ENCODE measurements around the gene NANOS2. TPM values are rescaled to one million over a fixed set of nuclear protein-coding genes. Genes with fewer than 3 reads are reported as not detected.

NANOS2 gene
- total RNA-seq (2021): not detected in 2 replicates
- not detected for Bru-seq, nascent RNA
- not detected for BruChase-seq, experiment 1, labeled RNA remaining after a 2-hour chase
- not detected for BruChase-seq, experiment 2, labeled RNA remaining after a 6-hour chase
- long read RNA-seq: 0 reads

DNA sequence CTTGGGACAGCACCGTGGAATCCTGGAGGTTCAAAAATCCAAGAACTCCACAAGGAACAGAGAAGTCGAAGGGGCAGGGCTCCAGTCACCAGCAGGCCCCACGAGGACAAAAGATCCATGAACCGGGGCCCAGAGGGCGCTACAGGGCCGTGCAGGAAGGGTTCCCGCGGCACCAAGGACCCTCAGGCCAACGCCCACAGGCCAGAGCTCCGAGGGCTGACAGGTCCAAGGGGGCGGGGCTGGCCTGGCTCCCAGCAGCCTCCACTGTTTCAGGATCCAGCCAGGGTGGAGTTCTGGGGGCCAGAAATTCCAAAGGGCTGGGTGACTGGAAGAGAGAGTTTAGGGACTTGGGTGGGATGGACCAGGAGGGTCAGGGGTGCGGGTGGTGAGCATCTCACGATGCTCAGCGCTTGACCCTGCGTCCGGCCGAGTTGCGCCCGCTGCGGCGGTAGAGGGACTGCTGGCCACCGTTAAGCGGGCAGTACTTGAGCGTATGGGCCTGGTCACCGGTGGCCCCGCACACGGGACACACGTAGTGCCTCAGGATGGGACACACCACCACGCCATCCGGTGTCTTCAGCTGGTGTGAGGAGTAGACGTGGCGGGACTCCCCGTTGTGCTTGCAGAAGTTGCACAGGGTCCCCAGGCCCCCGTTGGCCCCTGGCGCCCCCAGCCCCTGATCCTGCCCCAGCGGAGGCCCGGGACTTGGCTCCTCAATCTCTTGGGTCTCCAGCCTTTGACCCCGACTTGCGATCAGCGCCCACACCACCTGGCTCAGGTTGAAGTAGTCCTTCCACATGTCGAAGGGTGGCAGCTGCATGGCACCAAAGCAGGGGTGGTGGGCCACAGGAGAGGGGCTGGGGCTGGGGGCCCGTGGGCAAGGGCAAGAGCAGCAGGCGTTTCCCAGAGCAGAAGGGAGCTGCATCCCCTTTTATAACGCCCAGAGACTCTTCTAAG is at the start of gene NANOS2:
Gene NANOS2, minus strand, starts transcription at position 905 of the 957 bp plus-strand sequence. Its CDS starts 85 bp downstream, at position 820.
- Histone ChIP-seq H3K27me3 (ENCODE audit: insufficient read depth, low read depth) (peaks cover 9% of the 10 kb centered on the region; the same call in 1 of the 2 replicates), H3K4me2 (no peak within 1 kb of the TSS), H3F3A (ENCODE audit: insufficient read depth, low read depth) (peaks cover 16% of the 10 kb centered on the region), H3K9me2 (ENCODE audit: insufficient read depth) (no peaks in the 10 kb centered on the region), H3K79me2 (ENCODE audit: low read depth) (no peaks in the 10 kb centered on the region), H3K36me3 (ENCODE audit: low read depth) (no peaks in the 10 kb centered on the region), H3K4me3 (no peak within 1 kb of the TSS), H3K27ac (no peak within 1 kb of the TSS), H3K9me3 (ENCODE audit: insufficient read depth, low read depth) (no peaks in the 10 kb centered on the region), H3K4me1 (replicated peaks; ENCODE audit: insufficient read depth) (0 out of 2 replicates have a peak, but pooled peaks cover 9% of the 10 kb centered on the region), H4K20me1 (ENCODE audit: insufficient read depth) (no peaks in the 10 kb centered on the region), H2AFZ (no peak within 1 kb of the TSS)
- intact Hi-C loops (cut with micrococcal nuclease; ENCODE audit: unreplicated experiment): no loop called here
- DNase-seq: no peak
- ChIA-PET CTCF (interaction anchor here (0.6 kb wide), 1 partner anchor 49 kb away, joined by 3 read pairs; no protein-coding TSS in a partner anchor), POLR2A (ENCODE audit: unreplicated experiment) (interaction anchor here (0.5 kb wide), 1 partner anchor 14 kb away, joined by 3 read pairs; no protein-coding TSS in a partner anchor)
- no peak for TF ChIP-seq EZH2 (IDR thresholded peaks at IDR 0.05; ENCODE audit: low read depth)
- TF ChIP-seq, protein P1, sequence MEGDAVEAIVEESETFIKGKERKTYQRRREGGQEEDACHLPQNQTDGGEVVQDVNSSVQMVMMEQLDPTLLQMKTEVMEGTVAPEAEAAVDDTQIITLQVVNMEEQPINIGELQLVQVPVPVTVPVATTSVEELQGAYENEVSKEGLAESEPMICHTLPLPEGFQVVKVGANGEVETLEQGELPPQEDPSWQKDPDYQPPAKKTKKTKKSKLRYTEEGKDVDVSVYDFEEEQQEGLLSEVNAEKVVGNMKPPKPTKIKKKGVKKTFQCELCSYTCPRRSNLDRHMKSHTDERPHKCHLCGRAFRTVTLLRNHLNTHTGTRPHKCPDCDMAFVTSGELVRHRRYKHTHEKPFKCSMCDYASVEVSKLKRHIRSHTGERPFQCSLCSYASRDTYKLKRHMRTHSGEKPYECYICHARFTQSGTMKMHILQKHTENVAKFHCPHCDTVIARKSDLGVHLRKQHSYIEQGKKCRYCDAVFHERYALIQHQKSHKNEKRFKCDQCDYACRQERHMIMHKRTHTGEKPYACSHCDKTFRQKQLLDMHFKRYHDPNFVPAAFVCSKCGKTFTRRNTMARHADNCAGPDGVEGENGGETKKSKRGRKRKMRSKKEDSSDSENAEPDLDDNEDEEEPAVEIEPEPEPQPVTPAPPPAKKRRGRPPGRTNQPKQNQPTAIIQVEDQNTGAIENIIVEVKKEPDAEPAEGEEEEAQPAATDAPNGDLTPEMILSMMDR (conservative IDR thresholded peaks at IDR 0.05): peak; percentile 40; the same call in 1 of the 2 replicates
- no TSS peak for BruUV-seq (replicated peaks)

DNA sequence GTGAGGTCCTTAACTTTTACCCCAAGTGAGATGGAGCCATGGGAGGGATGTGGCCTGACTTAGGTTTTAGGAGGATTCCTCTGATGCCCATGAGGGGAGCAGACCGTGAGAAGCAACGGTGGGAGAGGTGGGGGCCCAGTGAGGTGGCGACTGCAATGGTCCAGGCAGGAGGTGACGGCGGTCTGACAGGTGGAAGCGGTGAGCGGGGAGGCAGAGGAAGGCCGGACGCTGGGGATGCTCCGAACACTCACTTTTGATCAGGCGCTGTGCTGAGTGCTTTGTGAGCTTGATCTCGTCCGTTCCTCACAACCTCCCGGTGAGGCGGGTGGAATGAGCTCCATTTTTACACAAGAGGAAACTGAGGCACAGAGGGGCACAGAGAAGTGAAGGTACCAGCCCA is 47.4 kb upstream of the NANOS2 start:
- peaks cover 2% of the 10 kb centered on the region; the same call in 1 of the 2 replicates for H3K4me1 ChIP-seq (replicated peaks; ENCODE audit: insufficient read depth)
- H2AFZ ChIP-seq: no peak overlapping the region
- H3K9me2 ChIP-seq (ENCODE audit: insufficient read depth): no peaks in the 10 kb centered on the region
- no peak for TF ChIP-seq EZH2 (IDR thresholded peaks at IDR 0.05; ENCODE audit: low read depth)
- TF ChIP-seq, protein P1 (conservative IDR thresholded peaks at IDR 0.05): no peak
- no peaks in the 10 kb centered on the region for H3K79me2 ChIP-seq (ENCODE audit: low read depth)
- no peaks in the 10 kb centered on the region for H3K36me3 ChIP-seq (ENCODE audit: low read depth)
- no peaks in the 10 kb centered on the region for H3K9me3 ChIP-seq (ENCODE audit: insufficient read depth, low read depth)
- H3K27me3 ChIP-seq (ENCODE audit: insufficient read depth, low read depth): peaks cover 60% of the 10 kb centered on the region
- no peaks in the 10 kb centered on the region for H4K20me1 ChIP-seq (ENCODE audit: insufficient read depth)
- intact Hi-C loops (cut with micrococcal nuclease; ENCODE audit: unreplicated experiment): no loop called here
- no peak overlapping the region for H3K4me2 ChIP-seq
- no peak overlapping the region for H3K27ac ChIP-seq
- peaks cover 2% of the 10 kb centered on the region; the same call in 1 of the 2 replicates for H3F3A ChIP-seq (ENCODE audit: insufficient read depth, low read depth)
- DNase-seq: no peak
- POLR2A ChIA-PET (ENCODE audit: unreplicated experiment): no interaction called here
- CTCF ChIA-PET: interaction anchor here (0.5 to 0.6 kb wide), 3 partner anchors 55 to 1426 kb away, joined by 3 to 5 read pairs (median 4); partner anchors contain the start of gene DMPK
- no TSS peak for BruUV-seq (replicated peaks)
- no peak overlapping the region for H3K4me3 ChIP-seq

DNA sequence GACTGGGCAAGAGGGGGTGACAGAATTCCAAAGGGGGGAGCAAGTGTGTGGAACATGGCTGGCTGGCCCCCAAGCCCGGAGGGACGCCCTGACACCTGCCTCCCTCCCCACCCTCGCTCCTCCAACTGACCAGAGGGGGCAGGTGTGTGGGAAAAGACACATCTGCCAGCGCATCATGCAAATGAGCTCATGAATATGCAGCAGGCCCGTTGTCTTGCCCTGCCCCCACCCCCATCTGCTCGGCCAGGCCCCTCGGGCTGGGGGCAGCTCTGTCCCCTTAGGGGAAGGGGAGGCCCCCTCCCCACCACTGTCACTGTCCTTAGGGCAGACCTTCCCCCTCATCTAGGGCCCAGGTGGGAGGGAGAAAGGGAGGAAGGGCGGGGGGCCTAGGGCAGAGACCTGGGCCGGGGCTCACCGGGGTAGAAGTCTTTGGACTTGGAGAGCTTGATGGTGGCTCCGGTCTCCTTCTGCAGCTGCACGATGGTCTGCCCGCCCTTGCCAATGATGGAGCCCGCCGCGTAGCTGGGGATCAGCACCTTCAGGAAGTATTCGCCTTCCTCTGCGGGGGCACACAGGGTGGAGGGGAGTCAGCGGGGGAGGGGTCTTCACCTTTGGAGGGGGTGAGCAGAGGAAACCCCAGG is 46.1 kb upstream of the NANOS2 start:
- Histone ChIP-seq H2AFZ (no peak overlapping the region), H3K4me2 (no peak overlapping the region), H3F3A (ENCODE audit: insufficient read depth, low read depth) (peaks cover 11% of the 10 kb centered on the region; the same call in 1 of the 2 replicates), H3K79me2 (ENCODE audit: low read depth) (no peaks in the 10 kb centered on the region), H3K27ac (no peak overlapping the region), H3K27me3 (ENCODE audit: insufficient read depth, low read depth) (peaks cover 47% of the 10 kb centered on the region), H4K20me1 (ENCODE audit: insufficient read depth) (no peaks in the 10 kb centered on the region), H3K9me2 (ENCODE audit: insufficient read depth) (no peaks in the 10 kb centered on the region), H3K4me1 (replicated peaks; ENCODE audit: insufficient read depth) (peaks cover 15% of the 10 kb centered on the region), H3K4me3 (no peak overlapping the region), H3K9me3 (ENCODE audit: insufficient read depth, low read depth) (no peaks in the 10 kb centered on the region), H3K36me3 (ENCODE audit: low read depth) (no peaks in the 10 kb centered on the region)
- POLR2A ChIA-PET (ENCODE audit: unreplicated experiment): no interaction called here
- no TSS peak for BruUV-seq (replicated peaks)
- intact Hi-C loops (cut with micrococcal nuclease; ENCODE audit: unreplicated experiment): no loop called here
- no peak for DNase-seq
- CTCF ChIA-PET: interaction anchor here (0.5 to 0.6 kb wide), 2 partner anchors 44 to 409 kb away, joined by 5 to 9 read pairs; no protein-coding TSS in a partner anchor
- no peak for TF ChIP-seq EZH2 (IDR thresholded peaks at IDR 0.05; ENCODE audit: low read depth)
- TF ChIP-seq, protein P1 (conservative IDR thresholded peaks at IDR 0.05): no peak; the same call in 1 of the 2 replicates

Measured in PC-9 (cell line).